A549 (cell line): ENCODE measurements around the gene NKAIN2. TPM values are rescaled to one million over a fixed set of nuclear protein-coding genes. Genes with fewer than 3 reads are reported as not detected.

Experiments used
- ATAC-seq, 2 experiments: fragments of 200-7000 bp in 1 of 2; fragments of >200 bp in 1 of 2; cut with Nextera tagmentation in 1 of 2; cut with Tn5 transposase in 1 of 2; 3 replicates each; pipeline versions ENCODE4 v1.8.0 to v1.9.1; 2018 to 2020; ENCODE audit warnings: mild to moderate bottlenecking in 1 of 2, moderate library complexity in 1 of 2
- CTCF ChIA-PET: fragments of 300-600 bp; sonication (Branson Sonifier 250); formaldehyde crosslinking; extraction: SDS; loops from one replicate; lab custom pipeline; 2021; ENCODE audit warnings: antibody characterized with exemption, inconsistent platforms; lab: Yijun Ruan, JAX
- POLR2A ChIA-PET: fragments of 350-600 bp; formaldehyde crosslinking; extraction: SDS; loops from one replicate; lab custom pipeline; 2021; ENCODE audit warnings: antibody characterized with exemption, inconsistent platforms; lab: Yijun Ruan, JAX
- DNase-seq, 2 experiments: peaks; one replicate each; pipeline versions ENCODE4 v3.0.0 to v3.0.0-alpha.2; 2011 to 2016; ENCODE audit warnings: low read depth in 1 of 2, low spot score in 1 of 2
- FAIRE-seq: peaks from 2 replicates; lab custom pipeline; 2011; peaks lifted over from hg19 to GRCh38; lab: Jason Lieb, UNC
- H3K27ac ChIP-seq, 2 experiments: fragments of >200 bp; sonication (Bioruptor Twin); formaldehyde crosslinking; 3 replicates each; pipeline ENCODE4 v1.5.1; 2016 to 2017
- H3K4me1 ChIP-seq: fragments of >200 bp; sonication (Bioruptor Twin); formaldehyde crosslinking; 3 replicates; pipeline ENCODE4 v1.6.1; 2016
- H3K4me2 ChIP-seq: fragments of >200 bp; sonication (Bioruptor Twin); formaldehyde crosslinking; 3 replicates; pipeline ENCODE4 v1.6.1; 2016
- H3K4me3 ChIP-seq: fragments of >200 bp; sonication (Bioruptor Twin); formaldehyde crosslinking; 3 replicates; pipeline ENCODE4 v1.5.1; 2016
- H3K9me3 ChIP-seq: fragments of >200 bp; sonication (Bioruptor Twin); formaldehyde crosslinking; 3 replicates; pipeline ENCODE4 v1.6.1; 2016
- BHLHE40 ChIP-seq: IDR thresholded peaks from 2 replicates; pipeline ENCODE4 v1.6.1; 2012; ENCODE audit warnings: low read depth, low read length, inconsistent platforms
- CBX2 ChIP-seq: fragments of 200-600 bp; sonication (generic); IDR thresholded peaks from 2 replicates; pipeline ENCODE4 v1.6.1; 2016; ENCODE audit warnings: low read depth, mild to moderate bottlenecking, borderline replicate concordance
- CHD2 ChIP-seq: fragments of 150-350 bp; IDR thresholded peaks from 2 replicates; pipeline ENCODE4 v1.6.1; 2014; ENCODE audit warnings: low read length; ENCODE audit not compliant: partially characterized antibody
- CHD4 ChIP-seq: fragments of 200-600 bp; sonication (generic); IDR thresholded peaks from 2 replicates; pipeline ENCODE4 v1.6.1; 2016; ENCODE audit warnings: antibody characterized with exemption, mild to moderate bottlenecking, borderline replicate concordance
- EHMT2 ChIP-seq: fragments of 200-600 bp; sonication (generic); IDR thresholded peaks from 2 replicates; pipeline ENCODE4 v1.6.1; 2016; ENCODE audit warnings: antibody characterized with exemption, low read depth, mild to moderate bottlenecking, moderate library complexity
- HOXB13 ChIP-seq: fragments of 250-450 bp; sonication (Bioruptor Pico); IDR thresholded peaks from 2 replicates; pipeline ENCODE4 v1.5.0; 2020; ENCODE audit warnings: low read depth, mild to moderate bottlenecking, moderate library complexity
- JUN ChIP-seq, 2 experiments: fragments of >200 bp; sonication (Bioruptor Twin); formaldehyde crosslinking; IDR thresholded peaks; 2 replicates in 1 of 2; 3 replicates in 1 of 2; pipeline ENCODE4 v1.6.1; 2016 to 2017
- JUNB ChIP-seq: fragments of >200 bp; sonication (Bioruptor Twin); formaldehyde crosslinking; IDR thresholded peaks from 2 replicates; pipeline ENCODE4 v1.6.1; 2016
- KDM1A ChIP-seq: fragments of 200-600 bp; sonication (generic); IDR thresholded peaks from 2 replicates; pipeline ENCODE4 v1.6.1; 2016; ENCODE audit warnings: low read depth, mild to moderate bottlenecking
- MAFK ChIP-seq: fragments of 450-650 bp; IDR thresholded peaks from 2 replicates; pipeline ENCODE4 v1.6.1; 2014; ENCODE audit not compliant: partially characterized antibody
- MYC ChIP-seq: IDR thresholded peaks from 2 replicates; pipeline ENCODE4 v1.6.1; 2012; ENCODE audit warnings: mild to moderate bottlenecking, inconsistent platforms, low read length, improper control_type of control experiment, borderline replicate concordance
- POLR2A ChIP-seq: IDR thresholded peaks from 2 replicates; pipeline ENCODE4 v1.6.1; 2012; ENCODE audit warnings: mild to moderate bottlenecking, low read length
- RAD21 ChIP-seq, 2 experiments: fragments of >200 bp in 1 of 2; sonication (Bioruptor Twin) in 1 of 2; formaldehyde crosslinking in 1 of 2; IDR thresholded peaks in 1 of 2; conservative IDR thresholded peaks in 1 of 2; 2 replicates in 1 of 2; 3 replicates in 1 of 2; pipeline ENCODE4 v1.6.1; 2012 to 2018; ENCODE audit warnings: inconsistent platforms in 1 of 2
- RCOR1 ChIP-seq: fragments of 150-350 bp; IDR thresholded peaks from 2 replicates; pipeline ENCODE4 v1.6.1; 2014; ENCODE audit warnings: antibody characterized with exemption, low read length, low read depth
- TFCP2L1 ChIP-seq: fragments of 250-450 bp; sonication (Bioruptor Pico); IDR thresholded peaks from 2 replicates; pipeline ENCODE4 v1.5.0; 2021; ENCODE audit warnings: mild to moderate bottlenecking
- TP53 ChIP-seq: fragments of 250-450 bp; sonication (Bioruptor Pico); IDR thresholded peaks from 2 replicates; pipeline ENCODE4 v1.5.0; 2021; ENCODE audit warnings: mild to moderate bottlenecking, moderate library complexity
- ZC3H11A ChIP-seq: fragments of 450-650 bp; IDR thresholded peaks from 2 replicates; pipeline ENCODE4 v1.6.1; 2014; ENCODE audit warnings: antibody characterized with exemption, mild to moderate bottlenecking
- ZFP36 ChIP-seq: fragments of 450-650 bp; IDR thresholded peaks from 2 replicates; pipeline ENCODE4 v1.6.1; 2014; ENCODE audit warnings: borderline replicate concordance; ENCODE audit not compliant: partially characterized antibody
- WGBS: methylation state at CpG from one replicate; pipeline ENCODE4 v1.1.6; 2017; ENCODE audit errors: missing lambda C conversion rate; 5-methylcytosine and 5-hydroxymethylcytosine counted together
- polyA plus RNA-seq, 4 experiments: library from polyadenylated mRNA; depleted of rRNA in 3 of 4; stranded (reverse); fragments of >200 nt; fragmentation: RNase III in 1 of 4; extraction: RNeasy Plus Mini Kit Qiagen cat#74134 plus additional on column Dnase treatment in 1 of 4; gene quantifications; 2 replicates in 3 of 4; 3 replicates in 1 of 4; pipeline ENCODE4 v1.2.3, GENCODE V29; 2011 to 2017
- TF ChIP-seq, protein P1 (sequence below): fragments of >200 bp; sonication (Bioruptor Twin); formaldehyde crosslinking; IDR thresholded peaks from 2 replicates; pipeline ENCODE4 v1.6.1; 2016
- TF ChIP-seq, protein P2 (sequence below): IDR thresholded peaks from 2 replicates; pipeline ENCODE4 v1.6.1; 2012
- TF ChIP-seq, protein P3 (sequence below): fragments of 150-350 bp; IDR thresholded peaks from 2 replicates; pipeline ENCODE4 v1.6.1; 2014; ENCODE audit warnings: low read depth, mild to moderate bottlenecking, low read length
- TF ChIP-seq, protein P4 (sequence below): fragments of 250-450 bp; sonication (Bioruptor Pico); IDR thresholded peaks from 2 replicates; pipeline ENCODE4 v1.5.0; 2020; ENCODE audit warnings: low read depth, mild to moderate bottlenecking, moderate library complexity

Gene NKAIN2
- polyA plus RNA-seq, 2 of the 4 experiments (the other 2 are of a cell fraction), result not detected

DNA sequence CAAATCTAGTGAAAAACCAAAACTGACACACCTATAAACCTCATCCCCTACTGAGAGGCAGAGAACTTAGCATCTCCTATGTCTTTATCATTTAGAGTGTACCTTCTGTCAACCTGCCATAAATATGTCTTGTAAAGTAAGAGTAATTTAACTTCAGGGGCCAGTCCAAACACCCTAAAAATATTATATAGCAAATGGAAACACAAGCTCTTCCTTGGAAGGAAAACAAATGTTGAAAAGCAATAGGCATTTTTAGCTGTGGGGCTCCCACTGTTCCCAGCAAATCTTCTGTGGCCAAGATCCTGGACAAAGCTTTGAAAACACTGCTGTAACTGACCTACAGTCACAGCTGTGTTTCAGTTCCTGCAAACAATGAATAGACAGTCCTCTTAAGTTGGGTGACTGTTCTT, 1018.5 kb downstream of the NKAIN2 start:
- ChIA-PET CTCF (no interaction called here), POLR2A (no interaction called here)
- no peak for ATAC-seq

DNA sequence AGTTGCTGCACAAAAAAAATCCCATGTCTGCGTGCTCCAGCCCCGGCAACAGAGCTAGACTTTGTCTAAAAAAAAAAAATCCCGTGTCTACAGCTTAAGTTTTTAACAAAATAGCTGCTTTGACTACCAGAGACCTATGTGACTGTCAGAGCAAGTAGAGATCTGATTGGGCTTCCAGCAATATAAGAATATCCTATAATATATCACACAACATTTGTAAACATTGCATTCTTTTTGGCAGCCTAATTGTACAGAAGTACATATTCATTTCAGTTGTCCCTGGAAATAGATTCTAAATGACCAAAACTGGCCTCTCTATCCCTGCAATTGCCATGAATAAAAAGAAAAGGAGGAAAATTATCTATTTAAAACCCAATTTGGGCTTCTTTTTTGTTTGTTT, 1019.1 kb downstream of the NKAIN2 start:
- WGBS, result 9% methylated on average over 3 of the region's 3 CpGs

More for the DNA sequence above, 1018.5 kb downstream of the NKAIN2 start:
- DNase-seq (no peak), FAIRE-seq (no peak)
- Histone ChIP-seq H3K4me2 (no peak overlapping the region), H3K4me1 (no peaks in the 10 kb centered on the region), H3K27ac (no peak overlapping the region), H3K4me3 (no peak overlapping the region), H3K9me3 (no peaks in the 10 kb centered on the region)
- TF ChIP-seq TP53 (CRISPR knock-in tag), result no peak
- TF ChIP-seq ZC3H11A, result no peak
- no peak for TF ChIP-seq BHLHE40
- TF ChIP-seq CHD2, result no peak
- TF ChIP-seq CHD4, result no peak

DNA sequence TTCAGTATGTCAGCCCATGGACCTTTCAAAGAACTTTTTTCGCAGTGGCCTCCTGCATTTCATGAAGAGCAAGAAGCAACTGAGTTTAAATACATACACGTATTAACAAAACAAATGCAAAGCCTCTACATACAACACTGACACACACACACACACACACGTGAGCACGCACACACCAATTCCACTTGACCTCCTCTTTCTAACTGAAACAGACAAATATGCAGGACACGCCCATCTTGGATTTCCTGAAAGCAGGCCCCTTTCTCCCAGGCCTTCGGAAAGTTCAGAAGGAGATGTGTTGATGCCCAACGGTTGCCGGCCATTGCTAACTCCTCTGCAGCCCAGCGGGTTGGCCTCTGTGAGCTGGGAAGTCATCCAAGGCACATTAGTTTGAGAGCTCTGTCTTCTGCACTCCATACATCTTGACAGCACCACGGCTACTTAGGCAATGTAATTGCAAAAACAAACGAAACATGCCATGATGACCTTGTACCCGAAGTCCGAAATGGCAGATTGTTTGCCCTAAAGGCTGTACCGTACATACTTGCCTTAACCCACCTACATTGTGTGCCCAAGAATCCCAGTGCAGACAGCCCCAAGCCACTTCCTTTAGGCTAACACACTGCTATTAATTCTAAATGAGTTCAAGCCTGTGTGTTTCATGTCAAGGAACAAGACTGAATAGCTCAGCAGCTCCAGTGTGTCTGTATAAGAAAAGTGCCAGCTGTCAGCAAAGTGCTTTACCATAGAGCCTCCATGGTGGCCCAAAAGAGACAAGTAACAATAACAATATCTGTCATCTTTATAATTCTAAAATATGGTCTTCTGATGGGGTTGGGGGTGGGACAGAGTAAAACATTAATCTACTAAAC, 1019.8 kb downstream of the NKAIN2 start:
- 51% methylated on average over 14 of the region's 14 CpGs for WGBS
- FAIRE-seq (no peak), DNase-seq (no peak), ATAC-seq (no peak)
- TF ChIP-seq, protein P1, sequence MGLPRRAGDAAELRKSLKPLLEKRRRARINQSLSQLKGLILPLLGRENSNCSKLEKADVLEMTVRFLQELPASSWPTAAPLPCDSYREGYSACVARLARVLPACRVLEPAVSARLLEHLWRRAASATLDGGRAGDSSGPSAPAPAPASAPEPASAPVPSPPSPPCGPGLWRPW, result no peak
- no peak for TF ChIP-seq RCOR1
- TF ChIP-seq MYC, result no peak
- no peak for TF ChIP-seq BHLHE40
- TF ChIP-seq CBX2, result no peak
- no peak for TF ChIP-seq TFCP2L1 (CRISPR knock-in tag)
- no peak for TF ChIP-seq MAFK
- no peak for TF ChIP-seq RAD21 (conservative IDR thresholded peaks at IDR 0.05 in 1 of 2, IDR thresholded peaks at IDR 0.05 in 1 of 2)
- no peak for TF ChIP-seq EHMT2
- TF ChIP-seq JUN (IDR thresholded peaks at IDR 0.05), result no peak
- H3K9me3 ChIP-seq, result no peaks in the 10 kb centered on the region
- H3K4me2 ChIP-seq, result no peak overlapping the region
- no peak overlapping the region for H3K4me3 ChIP-seq
- no peaks in the 10 kb centered on the region for H3K4me1 ChIP-seq
- CTCF ChIA-PET, result no interaction called here
- POLR2A ChIA-PET, result no interaction called here
- no peak overlapping the region for H3K27ac ChIP-seq

More for the DNA sequence above, 1019.1 kb downstream of the NKAIN2 start:
- CTCF ChIA-PET, result no interaction called here
- ATAC-seq, result no peak
- H3K9me3 ChIP-seq, result no peaks in the 10 kb centered on the region
- no peak overlapping the region for H3K27ac ChIP-seq
- no peak for DNase-seq
- POLR2A ChIA-PET, result no interaction called here
- H3K4me3 ChIP-seq, result no peak overlapping the region
- no peak for FAIRE-seq
- no peak overlapping the region for H3K4me2 ChIP-seq
- no peak for TF ChIP-seq HOXB13 (CRISPR knock-in tag)
- TF ChIP-seq, protein P2, sequence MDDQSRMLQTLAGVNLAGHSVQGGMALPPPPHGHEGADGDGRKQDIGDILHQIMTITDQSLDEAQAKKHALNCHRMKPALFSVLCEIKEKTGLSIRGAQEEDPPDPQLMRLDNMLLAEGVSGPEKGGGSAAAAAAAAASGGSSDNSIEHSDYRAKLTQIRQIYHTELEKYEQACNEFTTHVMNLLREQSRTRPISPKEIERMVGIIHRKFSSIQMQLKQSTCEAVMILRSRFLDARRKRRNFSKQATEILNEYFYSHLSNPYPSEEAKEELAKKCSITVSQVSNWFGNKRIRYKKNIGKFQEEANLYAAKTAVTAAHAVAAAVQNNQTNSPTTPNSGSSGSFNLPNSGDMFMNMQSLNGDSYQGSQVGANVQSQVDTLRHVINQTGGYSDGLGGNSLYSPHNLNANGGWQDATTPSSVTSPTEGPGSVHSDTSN, result no peak
- TF ChIP-seq, protein P3, sequence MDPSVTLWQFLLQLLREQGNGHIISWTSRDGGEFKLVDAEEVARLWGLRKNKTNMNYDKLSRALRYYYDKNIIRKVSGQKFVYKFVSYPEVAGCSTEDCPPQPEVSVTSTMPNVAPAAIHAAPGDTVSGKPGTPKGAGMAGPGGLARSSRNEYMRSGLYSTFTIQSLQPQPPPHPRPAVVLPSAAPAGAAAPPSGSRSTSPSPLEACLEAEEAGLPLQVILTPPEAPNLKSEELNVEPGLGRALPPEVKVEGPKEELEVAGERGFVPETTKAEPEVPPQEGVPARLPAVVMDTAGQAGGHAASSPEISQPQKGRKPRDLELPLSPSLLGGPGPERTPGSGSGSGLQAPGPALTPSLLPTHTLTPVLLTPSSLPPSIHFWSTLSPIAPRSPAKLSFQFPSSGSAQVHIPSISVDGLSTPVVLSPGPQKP, result no peak
- no peak for TF ChIP-seq POLR2A
- TF ChIP-seq JUNB, result no peak
- TF ChIP-seq, protein P4, sequence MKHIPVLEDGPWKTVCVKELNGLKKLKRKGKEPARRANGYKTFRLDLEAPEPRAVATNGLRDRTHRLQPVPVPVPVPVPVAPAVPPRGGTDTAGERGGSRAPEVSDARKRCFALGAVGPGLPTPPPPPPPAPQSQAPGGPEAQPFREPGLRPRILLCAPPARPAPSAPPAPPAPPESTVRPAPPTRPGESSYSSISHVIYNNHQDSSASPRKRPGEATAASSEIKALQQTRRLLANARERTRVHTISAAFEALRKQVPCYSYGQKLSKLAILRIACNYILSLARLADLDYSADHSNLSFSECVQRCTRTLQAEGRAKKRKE (CRISPR knock-in tag), result no peak
- no peak for TF ChIP-seq JUN (IDR thresholded peaks at IDR 0.05)
- TF ChIP-seq ZFP36, result no peak
- no peak for TF ChIP-seq KDM1A
- H3K4me1 ChIP-seq, result no peaks in the 10 kb centered on the region
